ENCODE data around the gene GNAO1.

The GNAO1 gene

DNA sequence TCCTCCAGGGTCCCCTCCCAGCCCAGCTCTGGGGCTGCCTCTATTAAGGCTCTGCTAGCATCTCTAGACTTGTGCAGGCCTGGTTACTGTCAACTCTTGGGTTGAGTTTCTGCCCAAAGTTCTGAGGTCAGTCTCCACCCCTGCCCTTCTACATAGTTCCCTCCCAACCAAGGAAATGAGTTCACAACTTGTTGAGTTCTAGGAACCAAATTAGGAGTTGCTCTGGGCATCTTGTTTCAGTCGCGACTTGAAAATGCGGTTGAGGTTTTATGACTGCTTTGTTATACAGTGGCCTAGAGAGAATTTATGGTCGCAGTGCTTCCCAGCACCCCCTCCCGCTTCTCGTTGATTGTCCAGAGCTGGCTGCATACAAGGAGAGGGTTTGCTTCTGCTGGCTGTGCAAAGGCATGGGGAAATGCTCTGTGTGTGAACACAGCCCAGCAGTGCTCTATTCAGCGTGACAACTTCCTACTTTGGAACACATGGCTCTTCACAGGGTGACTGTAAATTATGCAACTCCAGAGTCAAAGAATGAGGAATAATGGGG lies 20.2 kb downstream of the GNAO1 start:
- peak in 1 of 2 experiments; percentile 21 for DNase-seq (ENCODE audit: low read depth in 1 of 2, low spot score in 1 of 2)
- no peak overlapping the region for H3K4me3 ChIP-seq (replicated peaks; ENCODE audit: insufficient read depth, low read length)
- no peak overlapping the region for H3K27ac ChIP-seq (replicated peaks)
- TF ChIP-seq POLR2AphosphoS5 (IDR thresholded peaks at IDR 0.05; ENCODE audit: low read depth) (no peak), GABPA (IDR thresholded peaks at IDR 0.05; ENCODE audit: low read depth) (no peak), SPI1 (IDR thresholded peaks at IDR 0.05; ENCODE audit: borderline replicate concordance, low read depth) (no peak), REST (IDR thresholded peaks at IDR 0.05; ENCODE audit: insufficient replicate concordance, low read depth) (no peak), CTCF (IDR thresholded peaks at IDR 0.05; ENCODE audit: insufficient read depth, low read length) (no peak)
- peaks cover 2% of the 10 kb centered on the region for H3K27me3 ChIP-seq (ENCODE audit: insufficient read depth, poor library complexity, severe bottlenecking)

DNA sequence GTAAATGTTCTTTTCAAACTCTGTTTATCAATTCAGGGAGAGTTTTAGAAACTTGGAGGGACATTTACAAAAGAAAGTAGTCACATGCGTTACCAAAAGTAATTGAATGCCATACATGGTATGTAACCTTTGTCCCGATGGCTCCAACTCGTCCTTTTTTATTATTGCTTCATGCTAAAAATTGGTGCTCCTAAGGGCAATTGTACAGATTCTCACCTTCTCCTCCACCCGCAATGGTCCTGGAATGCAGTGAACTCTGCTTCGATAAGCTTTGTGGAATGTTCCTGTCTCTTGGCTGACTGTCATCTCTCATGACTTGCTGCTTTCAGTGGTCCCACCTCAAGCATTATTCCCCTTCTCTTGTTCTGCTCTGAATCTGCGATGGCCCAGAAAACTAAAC lies 20.9 kb downstream of the GNAO1 start:
- Histone ChIP-seq H3K4me3 (replicated peaks; ENCODE audit: insufficient read depth, low read length) (no peak overlapping the region), H3K27me3 (ENCODE audit: insufficient read depth, poor library complexity, severe bottlenecking) (peaks cover 2% of the 10 kb centered on the region), H3K27ac (replicated peaks) (no peak overlapping the region)
- TF ChIP-seq GABPA (IDR thresholded peaks at IDR 0.05; ENCODE audit: low read depth) = no peak
- TF ChIP-seq SPI1 (IDR thresholded peaks at IDR 0.05; ENCODE audit: borderline replicate concordance, low read depth) = no peak
- no peak for TF ChIP-seq POLR2AphosphoS5 (IDR thresholded peaks at IDR 0.05; ENCODE audit: low read depth)
- TF ChIP-seq CTCF (IDR thresholded peaks at IDR 0.05; ENCODE audit: insufficient read depth, low read length) = no peak
- no peak for TF ChIP-seq REST (IDR thresholded peaks at IDR 0.05; ENCODE audit: insufficient replicate concordance, low read depth)
- DNase-seq (ENCODE audit: low read depth in 1 of 2, low spot score in 1 of 2) = no peak

DNA sequence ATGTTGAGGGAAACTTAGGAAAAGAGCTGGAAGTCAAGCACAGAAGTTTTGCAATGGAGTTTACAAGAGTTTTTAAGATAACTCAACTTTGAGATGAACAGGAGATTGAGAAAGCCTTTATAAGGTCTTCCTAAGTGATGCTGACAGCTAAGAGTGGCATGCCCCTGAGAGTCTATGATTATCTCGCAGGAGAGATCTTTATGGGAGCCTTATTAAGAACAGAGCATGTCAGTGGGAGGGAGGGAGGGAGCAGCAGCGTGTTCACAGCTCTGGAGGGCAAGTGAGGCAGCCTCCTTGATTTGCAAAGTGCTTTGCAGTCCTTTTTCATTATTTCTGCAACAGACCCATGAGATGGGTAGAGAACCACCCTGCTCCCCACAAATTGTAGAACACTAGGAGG lies 30.7 kb downstream of the GNAO1 start:
- Histone ChIP-seq H3K27me3 (ENCODE audit: insufficient read depth, poor library complexity, severe bottlenecking) (no peaks in the 10 kb centered on the region), H3K27ac (replicated peaks) (no peak overlapping the region), H3K4me3 (replicated peaks; ENCODE audit: insufficient read depth, low read length) (no peak overlapping the region)
- DNase-seq (ENCODE audit: low read depth in 1 of 2, low spot score in 1 of 2) = no peak
- TF ChIP-seq REST (IDR thresholded peaks at IDR 0.05; ENCODE audit: insufficient replicate concordance, low read depth) = no peak
- TF ChIP-seq SPI1 (IDR thresholded peaks at IDR 0.05; ENCODE audit: borderline replicate concordance, low read depth) = no peak
- TF ChIP-seq POLR2AphosphoS5 (IDR thresholded peaks at IDR 0.05; ENCODE audit: low read depth) = no peak
- no peak for TF ChIP-seq GABPA (IDR thresholded peaks at IDR 0.05; ENCODE audit: low read depth)
- no peak for TF ChIP-seq CTCF (IDR thresholded peaks at IDR 0.05; ENCODE audit: insufficient read depth, low read length)
